ENCODE data around the gene CLASRP. TPM values are rescaled to one million over a fixed set of nuclear protein-coding genes. Genes with fewer than 3 reads are reported as not detected.

CLASRP gene
- total and polyA plus RNA-seq, 9 of the 15 experiments (the other 6 are each of a cell fraction or from before 2014, with no cell fraction given), result 0.94 to 86.3 (median 44.0) TPM

GRCh38 chr19:45019187-45019586 is 19.7 kb upstream of the CLASRP start (continued):
- TF ChIP-seq REST (IDR thresholded peaks at IDR 0.05; ENCODE audit: borderline replicate concordance) (no peak), REST (CRISPR knock-in tag; IDR thresholded peaks at IDR 0.05; ENCODE audit: low read depth) (no peak), STAT6 (CRISPR knock-in tag; IDR thresholded peaks at IDR 0.05) (no peak), ZNF316 (IDR thresholded peaks at IDR 0.05) (peak; percentile 67), KLF1 (tag; IDR thresholded peaks at IDR 0.05) (no peak), ETV1 (tag; conservative IDR thresholded peaks at IDR 0.05; ENCODE audit: low read depth) (no peak), NCOA2 (IDR thresholded peaks at IDR 0.05; ENCODE audit: partially characterized antibody in 2 of 2) (no peak), TCF7L2 (IDR thresholded peaks at IDR 0.05; ENCODE audit: low read depth, low read length) (no peak), NFE2 (IDR thresholded peaks at IDR 0.05; ENCODE audit: low read depth) (0 out of 2 replicates have a peak, but pooled peaks have one; percentile 28), RFX5 (IDR thresholded peaks at IDR 0.05; ENCODE audit: low read depth, low read length) (no peak), ZBTB26 (CRISPR knock-in tag; IDR thresholded peaks at IDR 0.05) (no peak), TCFL5 (CRISPR knock-in tag; conservative IDR thresholded peaks at IDR 0.05) (no peak), ZNF592 (IDR thresholded peaks at IDR 0.05) (no peak), POLR2A (conservative IDR thresholded peaks at IDR 0.05) (no peak)
